Lower lobe of right lung (tissue), 2 donors: ENCODE results near the gene KISS1. TPM values are rescaled to one million over a fixed set of nuclear protein-coding genes. Genes with fewer than 3 reads are reported as not detected.

Experiments used
- ATAC-seq, 2 donors: fragments of 200-7000 bp; cut with Tn5 transposase; one replicate each; pipeline ENCODE4 v1.9.1; 2020 to 2022; ENCODE audit warnings: mild to moderate bottlenecking in 2 of 2, moderate library complexity in 2 of 2
- DNase-seq: peaks from one replicate; pipeline ENCODE4 v3.0.0-alpha.2; 2020
- H3K27ac ChIP-seq: fragments of 200-600 bp; one replicate; pipeline ENCODE4 v1.8.0; 2022
- H3K27me3 ChIP-seq: fragments of 200-600 bp; one replicate; pipeline ENCODE4 v1.8.0; 2022; ENCODE audit warnings: low read depth
- H3K36me3 ChIP-seq: fragments of 200-600 bp; one replicate; pipeline ENCODE4 v1.8.0; 2022; ENCODE audit warnings: mild to moderate bottlenecking
- H3K4me1 ChIP-seq: fragments of 200-600 bp; one replicate; pipeline ENCODE4 v1.8.0; 2022
- H3K4me3 ChIP-seq: fragments of 200-600 bp; one replicate; pipeline ENCODE4 v1.8.0; 2022; ENCODE audit warnings: mild to moderate bottlenecking
- H3K9me3 ChIP-seq: fragments of 200-600 bp; one replicate; pipeline ENCODE4 v1.8.0; 2022
- intact Hi-C: fragments of 100-400 bp; cut with DNase I; formaldehyde crosslinking; loops from one replicate; pipeline ENCODE4 v1.11.0; 2022
- total RNA-seq: library from RNA; stranded (reverse); fragmentation: NEBNext Ultra II Directional; extraction: Animal tissue kit (Norgen Biotek cat#: 25700); gene quantifications from one replicate; pipeline ENCODE4 v1.2.1, GENCODE V29; 2021
- TF ChIP-seq, protein P1 (sequence below): fragments of 200-600 bp; IDR thresholded peaks from one replicate; pipeline ENCODE4 v1.8.0; 2022; ENCODE audit warnings: antibody characterized with exemption, mild to moderate bottlenecking
- donor health status: DM: no; HTN: yes; CAD: no; lungs with severe emphysema.

Gene KISS1
- total RNA-seq, 1 donor from 2014 or later = not detected

DNA sequence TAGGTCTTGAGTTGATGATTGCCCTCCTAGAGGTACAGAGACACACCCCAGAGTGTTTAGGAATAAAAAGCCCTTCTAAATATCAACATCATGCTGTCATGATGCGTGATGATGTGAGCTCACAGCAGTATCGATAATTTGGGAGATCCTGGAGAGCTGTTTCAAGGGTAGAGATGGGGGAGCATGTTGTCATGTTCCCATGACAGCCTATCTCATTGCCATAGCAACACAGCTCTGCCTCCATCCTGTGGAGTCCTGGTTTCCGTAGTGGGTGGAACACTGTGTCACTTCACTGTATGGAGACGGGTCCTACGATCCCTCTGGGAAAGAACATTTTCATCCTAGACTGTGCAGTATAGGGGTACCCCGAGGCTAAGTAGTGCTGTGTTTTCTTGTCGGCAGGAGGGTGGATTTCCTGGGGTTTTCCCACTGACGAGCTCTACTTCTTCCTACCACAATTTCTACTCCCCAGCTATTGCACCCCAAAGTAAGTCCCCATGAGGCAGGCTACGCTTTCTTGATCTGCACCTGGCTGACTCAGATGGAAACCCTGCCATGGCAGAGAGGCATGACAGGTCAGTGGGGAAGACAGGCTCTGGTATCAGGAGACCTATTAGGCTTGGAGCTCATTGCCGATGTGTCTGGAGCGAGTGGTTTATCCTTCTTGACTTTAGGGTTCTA, 7.2 kb downstream of the KISS1 start:
- Histone ChIP-seq H3K27me3 (peaks cover 50% of the 10 kb centered on the region), H3K36me3 (no peaks in the 10 kb centered on the region), H3K9me3 (no peaks in the 10 kb centered on the region), H3K4me3 (no peak overlapping the region), H3K27ac (no peak overlapping the region), H3K4me1 (peaks cover 11% of the 10 kb centered on the region)
- DNase-seq = no peak
- TF ChIP-seq, protein P1, sequence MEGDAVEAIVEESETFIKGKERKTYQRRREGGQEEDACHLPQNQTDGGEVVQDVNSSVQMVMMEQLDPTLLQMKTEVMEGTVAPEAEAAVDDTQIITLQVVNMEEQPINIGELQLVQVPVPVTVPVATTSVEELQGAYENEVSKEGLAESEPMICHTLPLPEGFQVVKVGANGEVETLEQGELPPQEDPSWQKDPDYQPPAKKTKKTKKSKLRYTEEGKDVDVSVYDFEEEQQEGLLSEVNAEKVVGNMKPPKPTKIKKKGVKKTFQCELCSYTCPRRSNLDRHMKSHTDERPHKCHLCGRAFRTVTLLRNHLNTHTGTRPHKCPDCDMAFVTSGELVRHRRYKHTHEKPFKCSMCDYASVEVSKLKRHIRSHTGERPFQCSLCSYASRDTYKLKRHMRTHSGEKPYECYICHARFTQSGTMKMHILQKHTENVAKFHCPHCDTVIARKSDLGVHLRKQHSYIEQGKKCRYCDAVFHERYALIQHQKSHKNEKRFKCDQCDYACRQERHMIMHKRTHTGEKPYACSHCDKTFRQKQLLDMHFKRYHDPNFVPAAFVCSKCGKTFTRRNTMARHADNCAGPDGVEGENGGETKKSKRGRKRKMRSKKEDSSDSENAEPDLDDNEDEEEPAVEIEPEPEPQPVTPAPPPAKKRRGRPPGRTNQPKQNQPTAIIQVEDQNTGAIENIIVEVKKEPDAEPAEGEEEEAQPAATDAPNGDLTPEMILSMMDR = no peak
- intact Hi-C loops = no loop called here
- no peak for ATAC-seq

DNA sequence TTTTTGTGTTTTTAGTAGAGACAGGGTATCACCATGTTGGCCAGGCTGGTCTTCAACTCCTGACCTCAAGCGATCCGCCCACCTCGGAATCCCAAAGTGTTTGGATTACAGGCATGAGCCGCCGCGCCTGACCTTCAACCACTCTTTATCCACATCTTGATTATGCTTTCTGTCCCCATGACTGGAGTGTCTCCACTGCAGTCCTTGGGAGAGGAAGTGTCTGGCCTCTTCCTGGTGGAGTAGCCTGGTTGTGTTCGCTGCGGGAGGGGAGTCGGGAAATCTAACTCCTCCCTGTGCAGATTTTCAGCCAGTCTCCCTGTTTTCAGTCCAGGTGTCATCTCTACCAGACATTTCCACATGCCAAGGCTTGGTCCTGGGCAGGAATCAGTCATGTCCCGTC, 9.7 kb downstream of the KISS1 start:
- Histone ChIP-seq H3K4me3 (no peak overlapping the region), H3K36me3 (no peaks in the 10 kb centered on the region), H3K4me1 (peaks cover 11% of the 10 kb centered on the region), H3K27ac (no peak overlapping the region), H3K27me3 (peaks cover 46% of the 10 kb centered on the region), H3K9me3 (no peaks in the 10 kb centered on the region)
- TF ChIP-seq, protein P1 = no peak
- no peak for ATAC-seq
- DNase-seq = no peak
- intact Hi-C loops = no loop called here

DNA sequence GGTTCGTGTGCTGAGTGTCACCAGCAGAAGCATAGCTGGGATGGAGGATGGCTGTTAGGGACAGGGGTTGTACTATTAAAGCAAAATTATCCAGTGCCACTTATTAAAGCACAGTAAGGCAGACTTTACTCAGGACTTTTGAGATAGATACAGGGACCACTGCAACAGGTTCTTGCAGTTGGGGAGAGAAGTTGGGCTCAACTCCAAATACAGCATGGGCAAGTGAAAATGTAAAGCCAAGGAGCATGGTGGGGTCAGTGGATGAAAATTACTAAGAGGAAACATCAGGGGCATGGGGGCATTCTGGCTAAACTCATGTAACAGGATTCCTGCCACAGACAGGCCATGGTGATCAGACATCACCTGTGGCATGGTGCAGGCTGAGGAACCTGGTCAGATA, 15.2 kb downstream of the KISS1 start:
- DNase-seq (no peak), ATAC-seq (no peak)
- Histone ChIP-seq H3K4me3 (no peak overlapping the region), H3K4me1 (no peaks in the 10 kb centered on the region), H3K36me3 (no peaks in the 10 kb centered on the region), H3K9me3 (no peaks in the 10 kb centered on the region), H3K27ac (no peak overlapping the region), H3K27me3 (peaks cover 10% of the 10 kb centered on the region)
- intact Hi-C loops = no loop called here
- TF ChIP-seq, protein P1 = no peak

DNA sequence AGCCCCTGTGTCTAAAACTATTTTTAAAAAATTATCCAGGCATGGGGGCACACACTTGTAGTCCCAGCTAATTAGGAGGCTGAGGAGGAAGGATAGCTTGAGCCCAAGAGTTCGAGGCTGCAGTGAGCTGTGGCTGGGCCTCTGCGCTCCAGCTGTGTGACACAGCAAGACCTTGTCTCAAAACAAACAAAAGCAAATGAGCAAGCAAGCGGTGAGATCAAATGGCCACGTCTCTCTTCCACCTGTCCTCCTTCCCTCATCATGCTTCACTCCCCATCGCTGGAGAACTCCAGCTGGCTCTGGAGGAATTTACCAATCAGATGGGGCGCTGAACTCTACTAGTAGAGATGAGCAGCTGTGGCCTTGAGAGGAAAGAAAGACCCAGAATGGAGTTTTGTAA, 16.2 kb downstream of the KISS1 start:
- Histone ChIP-seq H3K27ac (no peak overlapping the region), H3K4me1 (no peaks in the 10 kb centered on the region), H3K36me3 (no peaks in the 10 kb centered on the region), H3K4me3 (no peak overlapping the region), H3K27me3 (peaks cover 8% of the 10 kb centered on the region), H3K9me3 (no peaks in the 10 kb centered on the region)
- TF ChIP-seq, protein P1 = no peak
- DNase-seq (peak; percentile 4), ATAC-seq (no peak)
- intact Hi-C loops = no loop called here

DNA sequence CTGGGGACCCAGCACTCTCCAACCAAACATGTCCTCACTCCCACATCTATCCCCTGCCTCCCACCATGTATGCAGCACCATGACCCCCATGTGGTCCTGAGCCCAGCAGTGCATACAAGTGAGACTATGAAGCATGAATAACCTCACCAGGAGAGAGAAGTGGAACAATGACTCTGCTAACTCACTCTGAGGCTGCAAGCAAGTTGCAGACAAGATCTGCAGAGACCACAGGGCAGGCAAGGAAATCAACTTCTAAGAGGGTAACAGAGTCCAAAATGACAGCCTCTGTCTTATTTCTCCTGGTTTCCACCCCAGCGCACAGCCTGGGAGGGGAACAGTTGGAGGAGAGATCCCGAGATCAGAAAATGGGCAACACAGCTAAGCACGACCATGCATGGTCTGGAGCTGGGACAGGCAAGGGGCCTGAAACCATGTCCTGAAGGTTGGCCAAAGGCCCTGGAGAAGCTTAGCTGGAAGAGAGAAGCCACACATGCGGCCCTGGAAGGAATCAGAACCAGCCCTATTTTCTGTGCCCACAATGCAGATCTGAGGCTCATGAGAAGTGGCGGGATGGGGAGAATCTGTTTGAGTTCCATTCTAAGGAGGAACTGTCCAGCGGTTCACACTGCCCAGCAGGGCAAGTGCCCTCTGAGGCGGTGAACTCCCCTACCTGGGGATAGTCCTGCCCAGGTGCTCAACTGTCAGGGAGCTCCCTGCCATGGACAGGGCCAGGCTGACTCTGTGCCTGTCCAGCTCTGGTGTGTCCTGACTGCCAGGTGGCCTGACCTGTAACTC, 17.6 kb downstream of the KISS1 start:
- H3K27ac ChIP-seq = no peak overlapping the region
- peaks cover 8% of the 10 kb centered on the region for H3K27me3 ChIP-seq
- ATAC-seq = no peak
- H3K36me3 ChIP-seq = no peaks in the 10 kb centered on the region
- no peak overlapping the region for H3K4me3 ChIP-seq
- peak; percentile 12 for DNase-seq
- TF ChIP-seq, protein P1 = no peak
- H3K4me1 ChIP-seq = no peaks in the 10 kb centered on the region
- no peaks in the 10 kb centered on the region for H3K9me3 ChIP-seq
- intact Hi-C loops = no loop called here
